Colon (tissue), 2 donors: ENCODE results near the gene SBK1.
"Not testable (repeated sequence)": the region's sequence is repeated elsewhere in the genome, so short reads cannot be mapped to it uniquely, and the experiment has no call there.

Experiments used
- FAIRE-seq: peaks from 2 replicates; lab custom pipeline; 2012; peaks lifted over from hg19 to GRCh38; lab: Jason Lieb, UNC
- donor health status: control.
- donor health status: control.

Gene SBK1

GRCh38 chr16:28291651-28292626 lies at the start of gene SBK1:
SBK1 (plus strand) TSS chr16:28292525; CDS start chr16:28317392, 24,867 bp downstream.
- no peak for FAIRE-seq

- FAIRE-seq = not testable (repeated sequence)
Measured at GRCh38 chr16:28249483-28249882, 42.8 kb upstream of the SBK1 start.

- no peak for FAIRE-seq
Measured at GRCh38 chr16:28250999-28251398, 41.3 kb upstream of the SBK1 start.

- FAIRE-seq = no peak
Measured at GRCh38 chr16:28254158-28254557, 38.2 kb upstream of the SBK1 start.

- no peak for FAIRE-seq
Measured at GRCh38 chr16:28255838-28256237, 36.5 kb upstream of the SBK1 start.

- FAIRE-seq = no peak
Measured at GRCh38 chr16:28257256-28257655, 35.1 kb upstream of the SBK1 start.

- FAIRE-seq = no peak
Measured at GRCh38 chr16:28258567-28258966, 33.8 kb upstream of the SBK1 start.

- no peak for FAIRE-seq
Measured at GRCh38 chr16:28259091-28259780, 33.1 kb upstream of the SBK1 start.

- no peak for FAIRE-seq
Measured at GRCh38 chr16:28259781-28260150, 32.6 kb upstream of the SBK1 start.

GRCh38 chr16:28260193-28260592 lies 32.1 kb upstream of the SBK1 start:
- FAIRE-seq = no peak

- FAIRE-seq = no peak
Measured at GRCh38 chr16:28261942-28262341, 30.4 kb upstream of the SBK1 start.

GRCh38 chr16:28263305-28263704 lies 29.0 kb upstream of the SBK1 start:
- FAIRE-seq = no peak

GRCh38 chr16:28264656-28265055 lies 27.7 kb upstream of the SBK1 start:
- no peak for FAIRE-seq

GRCh38 chr16:28265822-28266221 lies 26.5 kb upstream of the SBK1 start:
- no peak for FAIRE-seq

- FAIRE-seq = no peak
Measured at GRCh38 chr16:28267356-28267755, 25.0 kb upstream of the SBK1 start.

- FAIRE-seq = no peak
Measured at GRCh38 chr16:28273511-28273910, 18.8 kb upstream of the SBK1 start.

GRCh38 chr16:28274676-28275075 lies 17.6 kb upstream of the SBK1 start:
- no peak for FAIRE-seq

GRCh38 chr16:28276301-28276700 lies 16.0 kb upstream of the SBK1 start:
- FAIRE-seq = no peak

GRCh38 chr16:28277537-28278388 lies 14.6 kb upstream of the SBK1 start:
- no peak for FAIRE-seq

GRCh38 chr16:28279006-28279405 lies 13.3 kb upstream of the SBK1 start:
- FAIRE-seq = no peak

GRCh38 chr16:28280881-28281836 lies 11.2 kb upstream of the SBK1 start:
- FAIRE-seq = no peak
